HG03442 (cell line): Measurements from ENCODE around the gene PLXNA4.

Source experiments
- ATAC-seq: cut with Tn5 transposase; IDR thresholded peaks from one replicate; pipeline ENCODE4 v1.9.1; 2021; ENCODE audit warnings: mild to moderate bottlenecking, moderate library complexity; ENCODE audit not compliant: unreplicated experiment

The PLXNA4 gene

DNA sequence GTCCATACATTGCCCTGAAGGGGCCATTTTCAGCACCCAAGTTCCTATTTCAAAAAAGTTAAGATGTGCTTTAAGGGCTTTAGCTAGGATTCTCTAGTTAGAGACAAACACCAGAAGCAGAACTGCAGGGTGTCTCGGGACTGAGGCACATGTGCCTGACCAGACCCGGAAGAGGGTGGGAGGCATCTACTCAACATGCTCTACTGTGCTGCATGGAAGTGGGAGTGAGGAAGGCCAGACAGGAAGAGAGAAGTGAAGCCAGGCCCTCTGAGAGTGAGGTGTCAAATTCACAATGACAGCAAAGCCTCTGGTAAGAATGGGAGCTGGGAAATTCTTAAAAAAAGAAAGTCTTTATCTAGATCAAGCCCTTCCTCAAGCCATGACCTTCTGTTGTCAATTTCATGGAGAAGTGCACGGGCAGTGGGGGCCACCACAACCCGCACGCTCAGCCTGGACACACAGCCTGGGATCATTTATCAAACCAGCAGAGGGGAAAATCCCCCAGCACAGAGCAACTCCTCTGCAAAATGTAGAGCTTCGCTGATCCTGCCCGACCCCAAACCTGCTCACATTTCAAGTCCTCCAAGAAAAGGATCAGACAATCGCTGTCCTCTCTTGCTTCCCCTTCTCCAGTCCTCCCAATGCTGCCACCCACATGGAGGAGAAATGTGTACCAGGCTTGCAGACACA lies 38.7 kb downstream of the PLXNA4 start:
- ATAC-seq = no peak

- ATAC-seq = no peak
Observed at GRCh38 chr7:132536654-132537395, 39.4 kb downstream of the PLXNA4 start.

DNA sequence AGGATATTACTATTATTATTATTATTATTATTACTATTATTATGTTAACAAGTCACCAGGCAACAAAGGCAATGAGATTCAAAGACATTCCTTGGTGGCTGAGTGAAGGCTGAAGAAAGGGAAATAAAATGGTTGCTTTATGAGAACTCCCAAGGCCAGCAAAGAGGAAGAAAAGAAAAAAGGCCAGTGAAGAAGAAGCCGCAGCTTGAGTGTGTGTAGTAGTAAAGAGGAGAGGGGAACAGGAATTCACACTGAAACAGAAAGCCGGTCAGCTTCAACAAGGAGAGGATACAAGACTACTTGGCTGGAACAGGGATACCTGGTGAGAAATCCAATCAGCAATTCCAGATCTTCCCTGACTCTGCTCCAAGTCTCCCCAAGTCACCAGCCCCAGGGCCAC lies 42.4 kb downstream of the PLXNA4 start:
- ATAC-seq = no peak

GRCh38 chr7:132532281-132532680 lies 44.0 kb downstream of the PLXNA4 start:
- ATAC-seq = no peak

DNA sequence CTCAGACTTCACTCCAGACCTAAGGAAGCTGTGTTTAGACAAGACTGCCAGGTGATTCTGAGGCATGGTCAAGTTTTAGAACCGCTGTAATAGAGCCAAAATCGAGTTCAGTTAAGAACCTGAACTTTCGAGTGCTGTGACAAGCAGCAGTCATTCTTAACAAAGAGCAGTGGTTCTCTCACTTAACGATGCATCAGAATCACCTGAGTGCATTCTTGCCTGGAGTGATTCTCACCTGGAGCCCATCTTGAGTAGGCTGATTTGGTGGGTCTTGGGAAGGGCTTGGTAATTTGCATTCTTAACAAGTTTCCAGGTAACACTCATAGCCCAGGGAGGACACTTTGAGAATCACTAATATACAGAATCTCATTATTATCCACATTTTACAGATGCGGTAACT lies 44.7 kb downstream of the PLXNA4 start:
- ATAC-seq = no peak

- no peak for ATAC-seq
Observed at GRCh38 chr7:132528695-132529094, 47.6 kb downstream of the PLXNA4 start.

GRCh38 chr7:132527467-132528410 lies 48.5 kb downstream of the PLXNA4 start:
- no peak for ATAC-seq

DNA sequence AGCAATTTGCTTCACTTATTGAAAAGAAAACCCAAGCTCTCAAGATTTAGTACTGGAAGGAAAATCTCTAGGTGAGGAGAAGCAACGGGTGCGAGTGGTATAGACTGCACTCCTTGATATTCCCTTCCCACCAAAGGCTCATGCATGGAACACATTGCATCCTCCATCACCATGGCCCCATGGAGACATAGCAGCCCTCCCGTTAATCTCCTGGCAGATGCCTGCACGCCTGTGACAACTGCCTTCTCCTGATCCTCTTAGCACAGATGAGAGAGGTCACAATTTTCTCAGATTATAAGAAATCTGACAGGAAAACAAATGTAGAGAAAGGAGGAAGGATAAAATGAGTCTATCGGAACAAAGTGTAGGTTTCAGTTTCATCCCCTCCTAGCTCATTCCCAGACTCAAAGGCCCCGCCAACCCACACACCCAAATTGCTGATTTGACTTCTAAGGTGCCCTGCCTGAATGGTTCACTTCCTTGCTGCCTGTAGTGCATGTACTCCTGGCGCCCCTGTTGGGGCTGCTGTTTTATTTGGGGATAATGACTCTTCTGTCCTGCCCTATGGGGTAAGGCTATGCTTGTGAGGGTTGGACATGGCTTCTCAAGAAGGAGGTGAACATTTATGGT lies 50.0 kb downstream of the PLXNA4 start:
- no peak for ATAC-seq

DNA sequence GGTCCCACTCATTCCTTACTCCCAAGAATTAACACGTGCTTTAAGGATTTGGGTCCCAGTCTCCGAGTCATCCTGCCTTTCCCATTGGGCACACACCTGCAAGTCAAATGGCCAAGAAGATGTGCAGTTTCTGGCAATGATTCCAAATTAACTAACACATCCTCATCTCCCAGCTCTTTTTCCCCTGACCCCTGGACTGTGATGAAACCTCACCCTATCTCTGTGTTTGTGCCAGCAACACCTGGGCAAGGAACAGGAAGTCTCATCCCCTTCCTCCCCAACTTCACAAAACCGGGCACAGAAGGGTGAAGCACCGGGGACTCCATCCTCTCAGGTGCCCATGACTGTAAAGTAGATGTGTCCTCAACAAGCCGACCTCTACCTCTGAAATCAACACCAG lies 54.8 kb downstream of the PLXNA4 start:
- no peak for ATAC-seq

- no peak for ATAC-seq
Observed at GRCh38 chr7:132520591-132521280, 55.5 kb downstream of the PLXNA4 start.

GRCh38 chr7:132519936-132520335 lies 56.3 kb downstream of the PLXNA4 start:
- no peak for ATAC-seq

DNA sequence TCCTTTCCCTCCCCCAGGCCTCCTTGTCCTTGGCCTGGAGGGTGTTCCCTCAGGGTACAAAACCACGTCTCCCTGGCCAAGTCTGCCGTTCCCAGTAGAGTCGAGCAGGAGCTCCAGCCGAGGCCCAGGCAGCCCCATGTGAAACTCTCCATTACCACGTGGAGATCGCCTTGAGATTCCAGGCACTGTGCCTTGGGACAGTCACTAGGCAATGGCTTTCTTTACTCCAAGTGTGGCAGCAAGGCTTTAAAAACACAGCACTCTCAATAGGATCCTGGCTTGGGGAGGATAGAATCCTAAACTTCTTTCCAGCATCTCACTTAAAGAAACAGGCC lies 57.5 kb downstream of the PLXNA4 start:
- no peak for ATAC-seq

GRCh38 chr7:132518102-132518838 lies 58.0 kb downstream of the PLXNA4 start:
- ATAC-seq = no peak

- no peak for ATAC-seq
Observed at GRCh38 chr7:132516042-132516840, 60.0 kb downstream of the PLXNA4 start.

DNA sequence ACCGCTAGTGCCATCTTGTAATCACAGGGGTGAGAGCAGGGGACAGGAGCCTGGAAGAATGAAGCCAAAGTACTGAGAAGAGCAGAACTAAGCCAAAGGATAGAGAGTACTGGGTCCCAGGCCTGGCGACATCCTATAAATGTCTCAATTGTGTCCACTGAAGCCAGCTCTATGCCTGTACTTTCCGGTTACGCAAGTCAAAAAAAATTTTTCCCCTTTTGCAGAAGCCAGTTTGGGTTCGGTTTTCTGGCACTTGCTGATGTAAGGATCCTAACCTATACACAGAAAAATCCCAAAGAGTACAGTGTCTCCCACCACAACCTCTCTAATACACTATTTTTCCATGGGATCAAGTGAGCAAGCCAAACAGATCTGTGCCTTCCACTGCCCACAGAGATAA lies 61.1 kb downstream of the PLXNA4 start:
- ATAC-seq = no peak

- no peak for ATAC-seq
Observed at GRCh38 chr7:132514430-132514829, 61.8 kb downstream of the PLXNA4 start.

- ATAC-seq = no peak
Observed at GRCh38 chr7:132511921-132512320, 64.3 kb downstream of the PLXNA4 start.

DNA sequence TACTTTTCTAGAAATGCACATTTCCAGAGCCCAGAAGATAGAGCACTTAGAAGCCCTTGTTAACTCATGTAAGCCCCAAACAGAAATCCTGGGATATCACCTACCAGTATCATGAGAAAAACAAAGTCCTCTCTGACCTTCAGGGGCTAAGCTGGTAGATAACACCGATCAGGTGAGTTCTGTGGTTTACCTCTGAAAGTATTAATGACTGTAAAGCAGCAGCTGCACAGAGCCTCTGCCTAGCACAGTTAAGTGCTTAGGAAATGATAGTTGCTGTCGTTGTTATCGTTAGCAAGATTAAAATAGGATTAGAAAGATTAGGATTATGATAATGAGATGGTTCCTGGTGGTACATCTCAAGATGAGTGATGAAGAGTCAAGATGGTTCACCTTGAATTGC lies 64.9 kb downstream of the PLXNA4 start:
- ATAC-seq = no peak

DNA sequence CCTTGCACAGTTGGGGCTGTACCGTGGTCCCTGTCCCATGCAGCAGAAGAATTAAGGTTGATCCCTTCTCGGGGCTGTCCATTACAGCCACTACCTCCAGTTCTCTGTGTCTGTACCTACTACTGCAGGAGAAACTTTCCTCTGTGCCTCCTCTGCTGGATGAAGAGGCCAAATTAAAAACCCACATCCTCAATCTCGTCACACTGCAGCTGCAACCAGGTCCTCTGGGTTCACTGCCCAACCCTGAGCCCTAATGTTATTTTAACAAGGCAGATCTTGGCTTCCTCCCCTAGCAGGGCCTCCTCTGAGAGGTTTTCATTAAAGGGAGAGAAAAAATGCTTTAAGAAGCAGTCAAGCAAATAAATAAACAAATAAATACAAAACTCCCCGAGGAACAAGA lies 66.6 kb downstream of the PLXNA4 start:
- ATAC-seq = no peak
